IPS DF 19.7 (cell line): ENCODE results near the gene MKNK2.

Experiments used
- DNase-seq: peaks from one replicate; pipeline ENCODE4 v3.0.0-alpha.2; 2013; ENCODE audit warnings: low read depth, low spot score

MKNK2 gene

DNA sequence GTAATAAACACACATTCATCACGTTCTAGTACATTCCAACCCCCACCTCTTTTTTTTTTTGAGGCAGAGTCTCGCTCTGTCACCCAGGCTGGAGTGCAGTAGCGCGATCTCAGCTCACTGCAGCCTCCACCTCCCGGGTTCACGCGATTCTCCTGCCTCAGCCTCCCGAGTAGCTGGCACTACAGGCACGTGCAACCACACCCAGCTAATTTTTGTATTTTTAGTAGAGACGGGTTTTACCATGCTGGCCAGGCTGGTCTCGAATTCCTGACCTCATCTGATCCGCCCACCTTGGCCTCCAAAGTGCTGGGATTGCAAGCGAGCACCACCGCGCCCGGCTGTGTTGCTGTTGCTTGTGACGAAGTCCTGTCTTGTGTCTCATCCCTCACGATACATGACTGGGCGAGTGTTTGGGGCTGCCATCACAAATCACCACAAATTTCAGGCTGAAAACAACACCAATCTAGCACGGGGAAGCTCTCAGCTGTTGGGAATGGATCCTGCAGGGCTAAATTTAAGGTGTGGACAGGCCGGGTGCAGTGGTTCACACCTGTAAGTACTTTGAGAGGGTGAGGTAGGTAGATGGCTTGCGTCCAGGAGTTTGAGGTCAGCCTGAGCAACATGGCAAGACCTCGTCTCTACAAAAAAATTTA lies 29.4 kb upstream of the MKNK2 start:
- no peak for DNase-seq

DNA sequence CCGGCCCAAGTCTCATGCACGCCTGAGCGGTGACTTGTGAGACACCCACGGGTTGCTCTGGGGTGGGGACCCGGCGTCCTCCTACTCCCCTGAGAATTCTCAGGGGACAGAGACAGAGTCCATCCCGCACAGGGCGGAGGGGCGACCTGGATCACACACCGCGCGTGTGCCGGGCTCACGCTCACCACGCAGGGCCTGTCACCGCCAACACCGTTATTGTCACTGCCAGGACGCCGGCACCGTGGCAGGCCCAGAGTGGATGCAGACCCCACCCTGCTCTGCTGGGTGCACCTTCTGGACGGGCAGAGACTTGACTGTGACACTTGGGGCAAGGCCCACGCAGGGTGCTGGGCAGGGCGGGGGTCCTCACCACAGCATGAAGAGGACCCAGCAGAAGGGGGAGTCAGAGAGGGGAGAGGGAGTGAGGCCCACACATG lies 28.8 kb upstream of the MKNK2 start:
- DNase-seq, result no peak

DNA sequence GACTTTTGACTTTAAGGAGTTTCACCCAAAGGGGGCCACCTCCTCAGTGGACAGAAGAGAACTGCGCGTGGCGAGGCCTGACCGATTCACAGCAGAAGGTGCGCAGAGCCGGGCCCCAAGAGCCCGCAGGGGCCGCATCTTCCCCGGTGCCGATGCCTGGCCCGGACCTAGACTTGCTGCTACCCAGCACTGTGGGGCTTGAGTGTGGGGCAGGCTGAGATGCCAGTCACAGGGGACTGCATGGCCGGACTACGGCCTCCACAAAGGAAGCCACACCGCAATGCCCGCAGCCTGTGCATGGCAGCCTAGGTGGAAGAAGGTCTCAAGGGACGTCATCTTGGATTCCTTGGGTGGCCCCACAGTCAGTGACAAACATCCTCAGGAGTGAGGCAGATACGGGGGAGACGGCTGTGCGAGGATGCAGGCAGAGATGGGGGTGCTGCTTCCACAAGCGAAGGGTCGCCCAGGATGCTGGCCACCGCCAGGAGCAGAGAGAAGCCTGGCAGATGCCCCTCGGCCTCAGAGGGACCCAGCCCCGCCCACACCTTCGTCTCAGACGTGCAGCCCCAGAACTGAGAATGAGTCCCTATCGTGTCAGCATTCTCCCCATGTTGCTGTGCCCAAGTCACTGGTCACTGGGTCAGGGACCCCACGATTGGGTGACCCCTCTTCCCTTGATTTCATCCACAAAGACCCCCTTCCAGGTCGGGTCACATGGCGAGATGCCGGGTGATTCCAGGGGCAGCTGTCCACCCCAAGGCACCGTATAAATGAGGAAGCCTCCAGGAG lies 28.2 kb upstream of the MKNK2 start:
- no peak for DNase-seq

GRCh38 chr19:2077833-2078619 lies 27.0 kb upstream of the MKNK2 start:
- DNase-seq, result no peak

GRCh38 chr19:2077398-2077797 lies 26.4 kb upstream of the MKNK2 start:
- no peak for DNase-seq

GRCh38 chr19:2076526-2076944 lies 25.5 kb upstream of the MKNK2 start:
- DNase-seq, result no peak

DNA sequence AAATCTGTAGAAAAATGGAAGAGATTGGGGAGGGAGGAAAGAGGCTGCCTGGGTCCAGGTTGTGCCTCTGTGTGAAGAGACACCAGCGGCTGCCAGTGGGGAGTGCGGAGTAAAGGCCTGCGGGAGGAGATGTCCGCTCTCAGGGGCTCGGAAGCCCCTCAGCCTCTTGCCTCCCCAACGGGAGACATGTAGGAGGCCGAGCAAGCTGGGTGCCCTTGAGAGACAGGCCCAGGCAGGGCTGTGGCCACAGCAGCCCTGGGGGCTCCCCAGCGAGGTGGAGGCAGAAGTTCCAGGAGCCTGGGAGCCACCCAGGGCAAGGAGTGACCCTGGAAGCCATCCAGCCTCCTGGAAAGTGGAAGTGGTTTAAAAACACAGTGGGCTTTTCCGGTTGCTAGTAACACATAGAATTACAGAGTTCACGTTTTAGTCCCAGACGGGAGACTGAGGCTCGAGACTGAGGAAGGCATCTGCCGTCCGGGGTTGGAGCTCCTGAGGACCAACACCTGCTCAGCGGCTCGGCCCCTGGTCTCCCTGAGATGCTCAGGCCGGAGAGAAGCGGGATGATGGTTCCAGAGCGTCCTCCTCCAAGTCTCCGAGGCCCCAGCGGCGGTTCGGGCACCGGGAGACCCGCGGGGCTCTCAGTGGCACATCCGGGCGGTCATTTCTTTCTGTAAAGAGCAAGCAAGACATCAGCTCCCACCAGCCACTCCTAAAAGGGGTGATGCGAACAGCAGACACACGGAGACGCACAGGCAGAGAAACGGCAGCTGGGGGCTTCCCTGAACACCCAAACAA lies 21.9 kb upstream of the MKNK2 start:
- DNase-seq, result no peak

DNA sequence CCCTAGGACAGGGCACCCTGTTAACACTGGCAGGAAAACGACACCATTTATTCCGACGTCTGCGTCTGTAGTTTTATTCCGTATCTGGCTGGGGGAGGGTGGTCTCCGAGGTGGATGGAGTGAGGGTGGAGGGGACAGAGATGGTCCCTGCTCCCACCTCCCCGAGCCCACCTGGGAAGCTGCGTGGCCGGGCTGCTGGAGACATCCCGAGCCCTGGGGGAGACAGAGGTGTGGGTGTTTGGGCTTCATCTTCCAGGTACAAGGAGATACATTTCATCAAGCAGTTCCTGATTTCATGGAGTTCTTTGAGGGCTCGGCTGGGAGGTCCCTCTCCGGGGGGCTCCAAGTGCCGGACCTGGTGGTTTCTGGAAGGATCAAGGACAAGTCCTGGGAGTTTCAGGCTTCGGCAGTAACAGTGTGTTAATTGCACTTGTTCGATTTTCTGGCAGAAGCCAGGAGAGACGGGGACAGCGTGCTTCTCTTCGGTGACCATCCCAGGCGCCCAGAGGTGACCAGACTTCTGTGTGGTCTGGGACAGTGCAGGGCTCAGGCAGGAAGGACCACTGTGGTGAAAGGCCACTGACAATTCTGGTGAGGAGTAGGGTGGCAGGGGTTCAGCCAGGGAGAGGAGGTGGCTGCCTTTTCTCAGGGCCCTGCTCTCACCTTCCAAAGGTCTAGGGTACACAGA lies 20.1 kb upstream of the MKNK2 start:
- no peak for DNase-seq

DNA sequence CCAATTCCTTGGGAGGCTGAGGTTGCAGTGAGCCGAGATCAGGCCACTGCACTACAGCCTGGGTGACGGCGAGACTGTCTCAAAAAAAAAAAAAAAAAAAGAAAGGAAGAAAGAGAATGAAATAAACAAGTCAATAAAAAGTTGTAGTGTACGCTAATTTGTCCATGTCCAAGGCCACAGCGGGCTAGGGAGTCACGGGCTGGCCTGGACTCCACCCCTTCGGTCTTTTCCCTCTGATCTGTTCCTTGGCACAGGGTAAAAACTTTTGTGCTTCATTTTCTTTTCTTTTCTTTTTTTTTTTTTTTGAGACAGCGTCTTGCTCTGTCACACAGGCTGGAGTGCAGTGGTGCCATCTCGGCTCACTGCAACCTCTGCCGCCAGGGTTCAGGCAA lies 19.4 kb upstream of the MKNK2 start:
- no peak for DNase-seq

DNA sequence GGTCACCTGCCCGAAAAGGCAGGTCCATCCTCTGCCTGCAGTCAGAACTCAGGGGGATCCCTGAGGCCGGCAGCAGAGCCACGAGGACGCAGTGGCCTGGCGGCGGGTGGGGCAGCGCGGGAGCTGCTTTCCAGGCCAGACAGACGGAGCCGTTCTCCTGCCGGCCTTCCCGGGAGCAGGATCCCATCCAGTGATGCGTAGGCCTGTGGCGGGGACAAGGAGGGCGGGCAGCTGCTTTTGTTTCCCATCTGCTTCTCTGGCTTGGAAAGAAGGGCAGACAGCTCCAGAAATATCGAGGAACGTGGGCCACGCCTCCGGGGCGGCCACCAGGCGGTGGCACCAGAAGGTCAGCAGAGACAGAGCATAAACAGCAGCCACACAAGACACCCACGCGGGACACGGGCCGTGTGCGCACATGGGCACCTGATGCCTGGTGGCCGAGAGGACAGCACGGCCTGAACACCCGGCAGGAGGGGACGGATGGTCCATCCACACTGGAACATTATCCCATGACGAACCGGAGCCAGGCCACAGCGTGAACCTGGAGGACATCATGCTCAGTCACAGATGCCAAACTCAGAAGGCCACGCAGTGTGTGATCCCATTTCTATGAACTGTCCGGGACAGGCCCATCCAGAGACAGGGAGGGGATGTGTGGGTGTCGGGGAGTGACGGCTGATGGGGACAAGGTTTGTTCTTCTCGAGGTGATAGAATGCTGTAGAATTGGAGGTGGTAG lies 13.9 kb upstream of the MKNK2 start:
- no peak for DNase-seq

- no peak for DNase-seq
These were observed 13.3 kb upstream of the MKNK2 start for GRCh38 chr19:2064395-2064787.

DNA sequence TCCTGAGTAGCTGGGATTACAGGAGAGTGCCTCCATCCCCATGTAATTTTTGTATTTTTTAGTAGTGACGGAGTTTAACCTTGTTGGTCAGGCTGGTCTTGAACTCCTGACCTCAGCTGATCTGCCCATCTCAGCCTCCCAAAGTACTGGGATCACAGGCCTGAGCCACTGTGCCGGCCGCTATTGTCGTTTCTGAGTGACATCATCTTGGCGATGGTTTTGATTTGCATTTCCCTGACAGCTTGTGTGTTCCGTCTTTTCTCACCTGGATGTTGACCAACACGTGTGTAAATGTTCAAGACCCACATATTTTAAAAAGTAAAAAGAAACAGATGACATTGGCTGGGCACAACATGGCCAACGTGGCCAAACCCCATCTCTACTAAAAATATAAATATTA lies 12.8 kb upstream of the MKNK2 start:
- no peak for DNase-seq

DNA sequence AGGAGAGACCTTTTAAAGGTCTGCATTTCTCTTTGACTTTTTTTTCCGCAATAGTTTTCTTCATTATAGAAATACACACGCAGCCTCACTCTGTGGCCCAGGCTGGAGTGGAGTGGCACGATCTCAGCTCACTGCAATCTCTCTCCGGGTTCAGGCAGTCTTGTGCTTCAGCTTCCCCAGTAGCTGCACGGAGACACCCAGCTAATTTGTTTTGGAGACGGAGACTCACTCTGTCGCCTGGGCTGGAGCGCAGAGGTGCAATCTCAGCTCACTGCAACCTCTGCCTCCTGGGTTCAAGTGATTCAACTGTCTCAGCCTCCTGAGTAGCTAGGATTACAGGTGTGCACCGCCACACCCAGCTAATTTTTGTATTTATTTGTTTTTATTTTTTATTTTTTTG lies 11.7 kb upstream of the MKNK2 start:
- no peak for DNase-seq

DNA sequence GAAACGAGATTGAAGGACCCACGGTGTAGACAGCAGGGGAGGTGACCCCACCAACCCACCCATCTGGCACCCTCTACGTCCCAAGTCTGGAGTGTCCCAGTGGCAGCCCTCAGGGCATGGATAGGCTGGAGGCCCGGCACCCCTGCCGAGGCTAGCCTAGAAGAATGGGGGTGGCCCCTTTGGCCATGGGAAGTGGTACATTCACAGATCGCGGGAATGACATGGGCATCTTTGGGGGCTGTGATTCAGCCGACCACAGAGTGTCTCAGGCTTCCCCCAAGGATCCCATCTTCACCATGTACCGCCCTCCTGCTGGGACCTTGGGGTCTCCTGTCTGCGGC lies 11.3 kb upstream of the MKNK2 start:
- DNase-seq, result no peak

DNA sequence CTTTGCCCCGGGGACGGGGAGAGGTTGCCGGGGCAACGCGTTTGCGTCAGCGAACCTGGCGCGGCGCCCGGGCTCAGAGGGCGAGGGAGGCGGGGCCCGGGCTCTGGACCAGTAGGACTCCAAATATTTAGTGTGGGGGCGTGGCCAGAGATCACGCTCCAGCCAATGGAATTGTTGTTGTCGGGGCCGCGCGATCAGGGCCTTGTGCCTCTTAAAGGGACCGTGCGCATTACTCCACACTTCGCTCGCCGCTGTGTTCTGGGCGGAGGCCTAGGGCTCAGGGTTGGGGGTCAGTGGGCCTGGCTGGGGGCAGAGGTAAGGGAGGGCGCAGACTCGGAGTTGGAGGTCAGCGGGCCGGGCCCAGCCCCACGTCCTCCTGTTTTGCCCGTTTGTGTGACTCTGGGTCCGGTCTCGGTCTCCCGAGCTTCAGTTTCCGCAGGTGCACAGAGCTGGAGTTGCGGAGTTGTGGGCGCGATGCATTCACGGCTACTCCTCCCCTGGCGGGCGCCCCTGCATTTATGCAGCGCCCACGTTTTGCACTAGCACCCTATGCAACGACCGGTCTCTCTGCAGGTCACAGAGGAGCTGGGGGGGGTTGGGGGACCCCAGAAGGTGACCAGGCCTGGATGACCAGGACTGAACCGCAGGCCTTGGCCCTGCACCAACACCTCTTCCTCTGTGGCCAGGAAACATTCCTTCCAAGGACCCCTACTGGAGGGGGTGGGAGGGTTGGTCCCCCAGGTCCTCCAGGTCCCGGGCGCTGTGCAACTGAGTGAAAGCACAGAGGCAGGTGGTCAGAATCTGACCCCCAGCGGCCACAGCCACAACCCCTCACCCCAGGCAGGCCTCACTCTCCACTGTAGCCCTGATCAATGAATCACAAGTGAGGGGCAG lies 10.7 kb upstream of the MKNK2 start:
- peak; percentile 81 for DNase-seq

- DNase-seq, result no peak
These were observed 9.9 kb upstream of the MKNK2 start for GRCh38 chr19:2060884-2061494.

DNA sequence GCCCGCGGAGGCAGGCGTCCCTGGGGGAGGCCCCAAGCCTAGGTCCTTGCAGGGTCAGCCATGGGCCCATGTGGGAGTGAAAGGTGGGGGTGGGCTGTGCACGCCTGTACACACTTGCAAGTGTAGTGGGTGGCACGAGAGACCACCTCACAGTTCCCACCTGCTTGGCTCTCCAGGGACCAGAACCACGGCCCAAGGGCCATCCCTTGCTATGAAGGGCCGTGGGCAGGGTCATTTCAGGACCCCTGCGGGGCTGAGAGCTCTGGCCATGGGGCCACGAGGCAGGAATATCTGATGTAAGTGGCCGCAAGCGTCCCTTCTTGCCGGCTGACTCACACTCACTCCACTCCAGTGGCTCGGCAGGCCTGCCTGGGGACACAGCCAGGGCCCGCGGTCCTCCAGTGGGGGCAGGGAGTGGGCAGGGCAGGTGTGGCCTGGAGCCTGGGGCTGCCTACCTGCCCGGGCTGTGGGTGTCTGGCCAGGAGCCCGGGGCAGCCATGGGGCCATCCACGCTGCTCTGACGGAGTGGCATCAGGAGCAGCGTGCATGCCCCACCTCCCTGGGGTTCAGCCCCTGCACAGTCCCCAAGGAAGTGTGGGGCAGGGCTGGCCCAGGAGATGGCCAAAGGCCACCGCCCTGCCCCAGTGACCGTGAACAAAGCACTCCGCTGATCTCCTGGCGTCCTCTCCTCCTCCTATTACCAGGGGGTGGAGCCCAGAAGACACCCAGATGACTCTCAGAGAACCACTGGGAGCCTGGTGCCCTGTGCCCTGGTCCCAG lies 8.6 kb upstream of the MKNK2 start:
- DNase-seq, result no peak
